ENCODE measurements around the gene ZWILCH.

Gene ZWILCH

DNA sequence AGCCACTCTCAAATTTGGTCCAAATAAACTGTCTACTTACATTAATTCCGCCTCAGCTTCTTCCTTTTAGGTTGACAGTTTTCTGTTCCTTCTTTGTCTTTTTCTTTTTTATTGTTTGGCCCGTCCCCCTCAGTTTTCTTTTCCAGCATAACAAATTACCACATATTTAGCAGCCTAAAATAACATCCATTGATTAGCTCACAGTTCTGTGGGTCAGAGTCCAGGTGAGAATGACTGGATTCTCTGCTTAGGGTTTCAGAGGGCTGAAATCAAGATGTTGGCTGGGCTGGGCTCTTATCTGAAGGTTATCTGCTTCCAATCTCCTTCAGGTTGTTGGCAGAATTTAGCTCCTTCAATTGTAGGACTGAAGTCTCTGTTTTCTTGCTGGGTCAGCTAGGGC, 85.3 kb downstream of the ZWILCH start:
- TF ChIP-seq, protein P1, sequence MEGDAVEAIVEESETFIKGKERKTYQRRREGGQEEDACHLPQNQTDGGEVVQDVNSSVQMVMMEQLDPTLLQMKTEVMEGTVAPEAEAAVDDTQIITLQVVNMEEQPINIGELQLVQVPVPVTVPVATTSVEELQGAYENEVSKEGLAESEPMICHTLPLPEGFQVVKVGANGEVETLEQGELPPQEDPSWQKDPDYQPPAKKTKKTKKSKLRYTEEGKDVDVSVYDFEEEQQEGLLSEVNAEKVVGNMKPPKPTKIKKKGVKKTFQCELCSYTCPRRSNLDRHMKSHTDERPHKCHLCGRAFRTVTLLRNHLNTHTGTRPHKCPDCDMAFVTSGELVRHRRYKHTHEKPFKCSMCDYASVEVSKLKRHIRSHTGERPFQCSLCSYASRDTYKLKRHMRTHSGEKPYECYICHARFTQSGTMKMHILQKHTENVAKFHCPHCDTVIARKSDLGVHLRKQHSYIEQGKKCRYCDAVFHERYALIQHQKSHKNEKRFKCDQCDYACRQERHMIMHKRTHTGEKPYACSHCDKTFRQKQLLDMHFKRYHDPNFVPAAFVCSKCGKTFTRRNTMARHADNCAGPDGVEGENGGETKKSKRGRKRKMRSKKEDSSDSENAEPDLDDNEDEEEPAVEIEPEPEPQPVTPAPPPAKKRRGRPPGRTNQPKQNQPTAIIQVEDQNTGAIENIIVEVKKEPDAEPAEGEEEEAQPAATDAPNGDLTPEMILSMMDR (IDR thresholded peaks at IDR 0.05; ENCODE audit: control insufficient read depth, extremely low read depth, insufficient read depth), result no peak

DNA sequence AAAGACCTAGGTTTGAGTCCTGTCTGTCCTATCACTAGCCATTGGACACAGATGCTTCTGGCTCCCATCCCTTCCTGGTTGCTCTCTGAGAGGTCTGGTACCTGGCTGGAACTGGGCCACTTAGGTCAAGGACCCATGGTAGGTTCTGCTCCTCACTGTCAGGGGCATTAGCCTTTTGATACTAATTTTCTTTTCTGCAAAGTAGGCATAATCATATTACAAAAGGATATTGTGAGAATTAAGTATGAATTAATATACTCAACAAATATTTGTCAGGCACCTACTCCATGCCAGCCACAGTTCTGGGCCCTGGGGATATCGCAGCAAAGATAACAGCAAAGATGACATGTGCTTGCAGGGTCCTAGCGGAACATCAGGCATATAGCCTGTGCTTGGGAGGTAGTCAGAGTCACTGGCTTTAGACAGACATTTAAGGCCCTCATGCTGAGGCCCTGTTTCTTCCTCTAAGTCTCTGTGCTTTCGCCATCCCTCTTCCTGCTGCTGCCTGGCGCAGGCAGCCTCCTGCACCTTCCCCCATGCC, 86.3 kb downstream of the ZWILCH start:
- no peak for DNase-seq (ENCODE audit: low read depth)
- H3K4me3 ChIP-seq (ENCODE audit: low read depth, low read length), result no peak overlapping the region
- TF ChIP-seq, protein P1 (IDR thresholded peaks at IDR 0.05; ENCODE audit: control insufficient read depth, extremely low read depth, insufficient read depth), result no peak

More for the DNA sequence above, 85.3 kb downstream of the ZWILCH start:
- no peak overlapping the region for H3K4me3 ChIP-seq (ENCODE audit: low read depth, low read length)
- DNase-seq (ENCODE audit: low read depth), result no peak

DNA sequence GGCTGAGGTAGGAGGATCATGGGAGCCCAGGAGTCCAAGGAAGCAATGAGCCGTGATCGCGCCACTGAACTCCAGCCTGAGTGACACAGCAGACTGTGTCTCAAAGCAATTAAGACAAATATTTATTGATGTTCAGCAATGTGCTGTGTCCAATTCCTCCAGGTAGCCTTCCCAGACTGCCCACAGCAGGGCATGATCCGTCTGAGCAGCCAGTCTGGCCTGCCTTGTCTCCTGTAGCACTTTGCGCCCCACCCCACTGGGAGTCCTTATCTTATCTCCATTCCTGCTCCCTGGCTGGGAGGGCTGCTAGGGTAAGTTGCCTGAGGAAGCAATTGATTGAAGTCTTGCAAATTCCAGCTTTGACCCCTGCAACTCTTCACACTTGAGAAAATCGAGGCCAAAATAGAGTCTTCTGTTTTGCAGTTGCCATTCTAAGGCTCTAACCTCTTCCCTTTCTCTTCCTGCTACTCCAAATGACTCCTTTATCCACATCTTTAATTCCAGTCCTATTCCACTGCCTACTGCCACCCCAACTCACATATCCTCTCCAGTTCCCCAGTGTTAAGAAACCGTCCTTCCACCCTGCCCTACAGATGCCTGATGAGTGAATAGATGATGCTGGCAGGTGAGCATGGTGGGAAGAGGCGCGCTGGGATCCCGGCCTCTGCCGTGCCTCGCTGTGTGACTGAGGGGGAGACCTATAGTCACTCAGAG, 87.5 kb downstream of the ZWILCH start:
- no peak for DNase-seq (ENCODE audit: low read depth)
- H3K4me3 ChIP-seq (ENCODE audit: low read depth, low read length), result no peak overlapping the region
- TF ChIP-seq, protein P1 (IDR thresholded peaks at IDR 0.05; ENCODE audit: control insufficient read depth, extremely low read depth, insufficient read depth), result no peak

DNA sequence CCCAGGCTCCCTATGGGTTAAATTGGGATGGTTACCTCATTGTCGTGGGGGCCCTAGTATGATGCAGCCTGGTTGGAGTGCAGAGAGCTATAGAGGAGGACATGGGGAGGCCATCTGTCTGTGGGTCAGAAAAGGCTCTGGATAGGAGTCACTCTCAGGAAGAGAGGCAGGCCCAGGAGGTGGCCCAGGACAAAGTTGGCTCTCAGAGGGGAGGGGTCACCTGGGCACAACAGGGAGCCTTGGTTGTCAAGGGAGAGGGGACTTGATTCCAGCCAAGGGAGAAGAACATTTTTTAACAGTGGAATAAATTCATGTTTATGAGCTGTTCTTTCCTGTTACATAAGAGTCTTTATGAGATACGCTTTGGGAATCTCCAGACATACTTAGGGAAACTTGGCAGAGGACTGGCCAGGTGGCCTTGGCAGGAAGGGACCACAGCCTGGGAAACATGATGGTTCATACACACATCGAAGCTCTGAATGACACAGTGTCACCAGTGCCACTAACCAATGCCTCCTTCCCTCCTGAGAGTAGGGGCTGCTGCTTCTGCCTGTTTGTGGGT, 88.2 kb downstream of the ZWILCH start:
- no peak overlapping the region for H3K4me3 ChIP-seq (ENCODE audit: low read depth, low read length)
- TF ChIP-seq, protein P1 (IDR thresholded peaks at IDR 0.05; ENCODE audit: control insufficient read depth, extremely low read depth, insufficient read depth), result no peak
- DNase-seq (ENCODE audit: low read depth), result peak; percentile 98

DNA sequence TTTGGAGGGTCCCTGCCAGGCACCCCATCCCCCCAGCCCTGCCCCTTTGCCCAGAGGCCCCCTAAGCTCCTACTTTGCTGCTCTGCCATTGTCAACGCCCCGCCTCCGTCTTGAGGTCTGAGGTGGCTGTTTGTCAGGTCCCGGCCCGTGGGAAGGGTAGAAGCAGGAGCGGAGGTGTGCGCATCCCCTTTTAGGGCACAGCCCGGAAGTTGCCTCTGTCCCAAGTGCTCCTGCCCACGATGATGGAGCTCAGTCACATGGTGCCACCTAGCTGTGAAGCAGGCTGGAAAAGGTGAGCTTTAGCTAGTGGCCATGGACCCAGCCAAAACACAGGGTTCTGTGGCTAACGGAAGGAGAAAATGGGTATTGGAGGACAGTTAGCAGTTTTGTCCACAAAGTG, 89.2 kb downstream of the ZWILCH start:
- no peak overlapping the region for H3K4me3 ChIP-seq (ENCODE audit: low read depth, low read length)
- TF ChIP-seq, protein P1 (IDR thresholded peaks at IDR 0.05; ENCODE audit: control insufficient read depth, extremely low read depth, insufficient read depth), result peak; percentile 50
- DNase-seq (ENCODE audit: low read depth), result no peak

DNA sequence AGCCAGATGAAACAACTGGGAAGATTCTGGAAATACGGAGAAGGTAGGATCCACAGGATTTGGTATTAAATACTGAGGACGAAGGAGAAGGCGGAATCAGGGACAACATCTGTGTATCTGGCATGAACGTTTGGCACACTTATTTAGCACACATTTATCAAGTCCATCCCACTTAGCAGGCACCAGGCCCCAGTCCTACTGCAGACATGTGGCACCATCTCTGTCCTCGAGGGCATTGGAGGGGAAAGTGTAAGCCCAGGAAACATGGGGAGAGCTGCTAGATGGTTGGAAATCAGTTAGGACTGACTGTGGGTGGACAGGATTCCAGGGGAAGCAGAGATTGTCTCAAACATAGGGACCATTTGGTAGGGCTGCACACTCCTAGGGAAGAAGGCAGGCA, 89.7 kb downstream of the ZWILCH start:
- TF ChIP-seq, protein P1 (IDR thresholded peaks at IDR 0.05; ENCODE audit: control insufficient read depth, extremely low read depth, insufficient read depth), result no peak
- no peak for DNase-seq (ENCODE audit: low read depth)
- H3K4me3 ChIP-seq (ENCODE audit: low read depth, low read length), result no peak overlapping the region

Measured in LNCaP clone FGC (cell line).